Lower lobe of right lung (tissue), 2 donors: ENCODE results near the gene MEGF11. TPM values are rescaled to one million over a fixed set of nuclear protein-coding genes. Genes with fewer than 3 reads are reported as not detected.

Experiments
- ATAC-seq, 2 donors: fragments of 200-7000 bp; cut with Tn5 transposase; one replicate each; pipeline ENCODE4 v1.9.1; 2020 to 2022; ENCODE audit warnings: mild to moderate bottlenecking in 2 of 2, moderate library complexity in 2 of 2
- DNase-seq: peaks from one replicate; pipeline ENCODE4 v3.0.0-alpha.2; 2020
- H3K27ac ChIP-seq: fragments of 200-600 bp; one replicate; pipeline ENCODE4 v1.8.0; 2022
- H3K27me3 ChIP-seq: fragments of 200-600 bp; one replicate; pipeline ENCODE4 v1.8.0; 2022; ENCODE audit warnings: low read depth
- H3K36me3 ChIP-seq: fragments of 200-600 bp; one replicate; pipeline ENCODE4 v1.8.0; 2022; ENCODE audit warnings: mild to moderate bottlenecking
- H3K4me1 ChIP-seq: fragments of 200-600 bp; one replicate; pipeline ENCODE4 v1.8.0; 2022
- H3K4me3 ChIP-seq: fragments of 200-600 bp; one replicate; pipeline ENCODE4 v1.8.0; 2022; ENCODE audit warnings: mild to moderate bottlenecking
- H3K9me3 ChIP-seq: fragments of 200-600 bp; one replicate; pipeline ENCODE4 v1.8.0; 2022
- CTCF ChIP-seq: fragments of 200-600 bp; IDR thresholded peaks from one replicate; pipeline ENCODE4 v1.8.0; 2022; ENCODE audit warnings: antibody characterized with exemption, mild to moderate bottlenecking
- intact Hi-C: fragments of 100-400 bp; cut with DNase I; formaldehyde crosslinking; loops from one replicate; pipeline ENCODE4 v1.11.0; 2022
- total RNA-seq: library from RNA; stranded (reverse); fragmentation: NEBNext Ultra II Directional; extraction: Animal tissue kit (Norgen Biotek cat#: 25700); gene quantifications from one replicate; pipeline ENCODE4 v1.2.1, GENCODE V29; 2021
- donor health status: DM: no; HTN: yes; CAD: no; lungs with severe emphysema.

The MEGF11 gene
- total RNA-seq, 1 donor from 2014 or later, result not detected

- no peaks in the 10 kb centered on the region for H3K36me3 ChIP-seq
- ATAC-seq (no peak), DNase-seq (no peak)
- intact Hi-C loops, result no loop called here
- no peaks in the 10 kb centered on the region for H3K27me3 ChIP-seq
- H3K9me3 ChIP-seq, result no peaks in the 10 kb centered on the region
- no peak overlapping the region for H3K27ac ChIP-seq
- H3K4me3 ChIP-seq, result no peak overlapping the region
- H3K4me1 ChIP-seq, result peaks cover 35% of the 10 kb centered on the region
- TF ChIP-seq CTCF, result no peak
Measured at GRCh38 chr15:66290518-66290917, 37.0 kb upstream of the MEGF11 start.

GRCh38 chr15:66290007-66290406 lies 36.5 kb upstream of the MEGF11 start:
- H3K27me3 ChIP-seq, result no peaks in the 10 kb centered on the region
- peaks cover 30% of the 10 kb centered on the region for H3K4me1 ChIP-seq
- intact Hi-C loops, result no loop called here
- H3K4me3 ChIP-seq, result no peak overlapping the region
- H3K36me3 ChIP-seq, result no peaks in the 10 kb centered on the region
- no peak overlapping the region for H3K27ac ChIP-seq
- DNase-seq (no peak), ATAC-seq (no peak)
- H3K9me3 ChIP-seq, result no peaks in the 10 kb centered on the region
- TF ChIP-seq CTCF, result no peak

- no peak for DNase-seq
- no peaks in the 10 kb centered on the region for H3K27me3 ChIP-seq
- no peak overlapping the region for H3K4me3 ChIP-seq
- H3K9me3 ChIP-seq, result no peaks in the 10 kb centered on the region
- no peak overlapping the region for H3K27ac ChIP-seq
- H3K36me3 ChIP-seq, result no peaks in the 10 kb centered on the region
- peaks cover 19% of the 10 kb centered on the region for H3K4me1 ChIP-seq
- ATAC-seq, result no peak
- no peak for TF ChIP-seq CTCF
- intact Hi-C loops, result no loop called here
Measured at GRCh38 chr15:66288551-66289185, 35.1 kb upstream of the MEGF11 start.

- TF ChIP-seq CTCF, result no peak
- Histone ChIP-seq H3K9me3 (no peaks in the 10 kb centered on the region), H3K27me3 (no peaks in the 10 kb centered on the region), H3K36me3 (no peaks in the 10 kb centered on the region), H3K4me1 (peaks cover 19% of the 10 kb centered on the region), H3K27ac (no peak overlapping the region), H3K4me3 (no peak overlapping the region)
- ATAC-seq (no peak), DNase-seq (no peak)
- intact Hi-C loops, result no loop called here
Measured at GRCh38 chr15:66288093-66288492, 34.5 kb upstream of the MEGF11 start.

GRCh38 chr15:66287461-66288057 lies 34.0 kb upstream of the MEGF11 start:
- Histone ChIP-seq H3K9me3 (no peaks in the 10 kb centered on the region), H3K27me3 (no peaks in the 10 kb centered on the region), H3K4me1 (peaks cover 14% of the 10 kb centered on the region), H3K36me3 (no peaks in the 10 kb centered on the region), H3K4me3 (no peak overlapping the region), H3K27ac (no peak overlapping the region)
- TF ChIP-seq CTCF, result peak; percentile 60
- intact Hi-C loops, result no loop called here
- ATAC-seq (no peak), DNase-seq (no peak)
